ENCODE measurements around the gene OVCA2. TPM values are rescaled to one million over a fixed set of nuclear protein-coding genes. Genes with fewer than 3 reads are reported as not detected.

The OVCA2 gene
- total and polyA plus RNA-seq, 3 experiments from 2014 or later, result 54.2 to 60.0 (median 56.2) TPM

GRCh38 chr17:2030779-2031163, 11.1 kb upstream of the OVCA2 start:
- H3K4me3 Mint-ChIP-seq, result peak overlapping the region; percentile 90 to 98 (median 96)
- no peaks in the 10 kb centered on the region for H3K36me3 ChIP-seq (ENCODE audit: insufficient read depth, low read length)
- H3K27me3 Mint-ChIP-seq, result peaks cover 11 to 17% of the 10 kb centered on the region in 2 donors
- peak in 2 of 5 donors; percentile 31 to 73 for DNase-seq
- CTCF ChIA-PET, result interaction anchor here (1.3 to 1.5 kb wide), 3 partner anchors 10 to 127 kb away, joined by 3 to 7 read pairs (median 4); partner anchors contain the start of gene HIC1
- H3K36me3 Mint-ChIP-seq, result peaks cover 0 to 28% (median 2%) of the 10 kb centered on the region in 3 donors
- H3K9me3 Mint-ChIP-seq, result no peaks in the 10 kb centered on the region
- H3K27ac ChIP-seq (ENCODE audit: low read depth, low read length), result peak overlapping the region; percentile 82
- POLR2A ChIA-PET, result interaction anchor here (0.6 to 1.1 kb wide), 3 partner anchors 10 to 163 kb away, joined by 3 to 4 read pairs (median 3); partner anchors contain the start of gene OVCA2
- H3K9me3 ChIP-seq (ENCODE audit: low read length), result no peaks in the 10 kb centered on the region
- peaks cover 5% of the 10 kb centered on the region for H3K27me3 ChIP-seq (ENCODE audit: insufficient read depth, low read length, poor library complexity, severe bottlenecking)
- peak overlapping the region; percentile 99 for H3K4me3 ChIP-seq (ENCODE audit: low read length)
- H3K27ac Mint-ChIP-seq, result peak overlapping the region; percentile 83 to 96 (median 86)
- H3K4me1 Mint-ChIP-seq, result peaks cover 25 to 39% (median 33%) of the 10 kb centered on the region in 3 donors
- H3K4me1 ChIP-seq (ENCODE audit: insufficient read depth, low read length), result peaks cover 32% of the 10 kb centered on the region

DNA sequence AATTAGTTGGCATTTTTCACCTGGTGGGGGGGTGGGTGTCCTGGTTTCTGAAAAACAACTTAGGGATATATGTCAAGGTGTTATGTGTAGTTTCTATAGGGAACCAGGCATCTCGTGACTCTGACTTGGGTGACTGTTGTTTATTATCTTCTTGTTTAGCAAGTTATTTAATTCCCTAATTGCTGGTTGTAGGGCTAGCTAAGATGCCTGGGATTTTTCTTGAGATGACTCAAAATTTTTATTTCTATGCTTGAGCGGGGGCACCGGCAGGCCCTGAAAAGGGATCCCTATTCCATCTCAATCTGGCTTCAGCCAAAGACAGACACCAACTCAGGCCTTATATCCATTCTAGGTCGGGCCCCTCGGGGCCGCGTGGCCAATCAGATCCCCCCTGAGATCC, 8.7 kb upstream of the OVCA2 start:
- Mint-ChIP-seq H3K36me3 (peaks cover 0 to 51% (median 4%) of the 10 kb centered on the region in 3 donors), H3K27me3 (peaks cover 0 to 4% of the 10 kb centered on the region in 2 donors), H3K4me1 (peaks cover 20 to 33% (median 27%) of the 10 kb centered on the region in 3 donors), H3K9me3 (no peaks in the 10 kb centered on the region), H3K4me3 (peak overlapping the region in 2 of 7 donors; percentile 19 to 87), H3K27ac (no peak overlapping the region)
- no peak for DNase-seq
- no peaks in the 10 kb centered on the region for H3K27me3 ChIP-seq (ENCODE audit: insufficient read depth, low read length, poor library complexity, severe bottlenecking)
- ChIA-PET CTCF (interaction anchor here (0.8 kb wide), 1 partner anchor 312 kb away, joined by 4 read pairs; no protein-coding TSS in a partner anchor), POLR2A (interaction anchor here (0.7 kb wide), 1 partner anchor 182 kb away, joined by 3 read pairs; no protein-coding TSS in a partner anchor)
- peaks cover 27% of the 10 kb centered on the region for H3K4me1 ChIP-seq (ENCODE audit: insufficient read depth, low read length)
- no peak overlapping the region for H3K4me3 ChIP-seq (ENCODE audit: low read length)
- H3K9me3 ChIP-seq (ENCODE audit: low read length), result no peaks in the 10 kb centered on the region
- peaks cover 15% of the 10 kb centered on the region for H3K36me3 ChIP-seq (ENCODE audit: insufficient read depth, low read length)
- H3K27ac ChIP-seq (ENCODE audit: low read depth, low read length), result no peak overlapping the region

DNA sequence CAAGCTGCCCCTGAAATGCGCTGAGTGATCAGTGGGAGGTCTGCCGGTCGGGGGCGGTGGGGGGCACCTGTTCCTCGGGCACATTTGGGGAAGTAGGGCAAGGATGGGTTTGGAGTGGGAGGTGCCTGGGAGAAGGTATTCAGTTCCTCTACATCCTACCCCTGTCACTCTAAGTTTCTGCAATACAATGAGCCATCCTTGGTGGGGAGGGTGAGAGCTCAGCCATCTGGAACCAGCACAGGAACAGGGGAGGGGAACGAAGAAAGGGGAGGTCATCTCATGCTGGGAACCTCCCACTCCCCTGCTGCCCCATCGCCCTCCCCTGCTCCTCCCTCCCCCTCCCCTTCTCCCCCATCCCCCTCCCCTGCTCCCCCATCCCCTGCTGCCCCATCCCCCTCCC, 7.7 kb upstream of the OVCA2 start:
- ChIA-PET POLR2A (no interaction called here), CTCF (no interaction called here)
- H3K4me3 Mint-ChIP-seq, result no peak overlapping the region
- peaks cover 15% of the 10 kb centered on the region for H3K36me3 ChIP-seq (ENCODE audit: insufficient read depth, low read length)
- no peak overlapping the region for H3K27ac Mint-ChIP-seq
- peaks cover 20 to 33% (median 27%) of the 10 kb centered on the region in 3 donors for H3K4me1 Mint-ChIP-seq
- H3K9me3 ChIP-seq (ENCODE audit: low read length), result no peaks in the 10 kb centered on the region
- no peaks in the 10 kb centered on the region for H3K9me3 Mint-ChIP-seq
- H3K4me1 ChIP-seq (ENCODE audit: insufficient read depth, low read length), result peaks cover 27% of the 10 kb centered on the region
- no peak overlapping the region for H3K27ac ChIP-seq (ENCODE audit: low read depth, low read length)
- no peaks in the 10 kb centered on the region for H3K27me3 Mint-ChIP-seq
- H3K36me3 Mint-ChIP-seq, result peaks cover 0 to 57% (median 4%) of the 10 kb centered on the region in 3 donors
- no peak for DNase-seq
- no peak overlapping the region for H3K4me3 ChIP-seq (ENCODE audit: low read length)
- no peaks in the 10 kb centered on the region for H3K27me3 ChIP-seq (ENCODE audit: insufficient read depth, low read length, poor library complexity, severe bottlenecking)

GRCh38 chr17:2034806-2035540, 6.8 kb upstream of the OVCA2 start:
- POLR2A ChIA-PET, result no interaction called here
- CTCF ChIA-PET, result no interaction called here

DNA sequence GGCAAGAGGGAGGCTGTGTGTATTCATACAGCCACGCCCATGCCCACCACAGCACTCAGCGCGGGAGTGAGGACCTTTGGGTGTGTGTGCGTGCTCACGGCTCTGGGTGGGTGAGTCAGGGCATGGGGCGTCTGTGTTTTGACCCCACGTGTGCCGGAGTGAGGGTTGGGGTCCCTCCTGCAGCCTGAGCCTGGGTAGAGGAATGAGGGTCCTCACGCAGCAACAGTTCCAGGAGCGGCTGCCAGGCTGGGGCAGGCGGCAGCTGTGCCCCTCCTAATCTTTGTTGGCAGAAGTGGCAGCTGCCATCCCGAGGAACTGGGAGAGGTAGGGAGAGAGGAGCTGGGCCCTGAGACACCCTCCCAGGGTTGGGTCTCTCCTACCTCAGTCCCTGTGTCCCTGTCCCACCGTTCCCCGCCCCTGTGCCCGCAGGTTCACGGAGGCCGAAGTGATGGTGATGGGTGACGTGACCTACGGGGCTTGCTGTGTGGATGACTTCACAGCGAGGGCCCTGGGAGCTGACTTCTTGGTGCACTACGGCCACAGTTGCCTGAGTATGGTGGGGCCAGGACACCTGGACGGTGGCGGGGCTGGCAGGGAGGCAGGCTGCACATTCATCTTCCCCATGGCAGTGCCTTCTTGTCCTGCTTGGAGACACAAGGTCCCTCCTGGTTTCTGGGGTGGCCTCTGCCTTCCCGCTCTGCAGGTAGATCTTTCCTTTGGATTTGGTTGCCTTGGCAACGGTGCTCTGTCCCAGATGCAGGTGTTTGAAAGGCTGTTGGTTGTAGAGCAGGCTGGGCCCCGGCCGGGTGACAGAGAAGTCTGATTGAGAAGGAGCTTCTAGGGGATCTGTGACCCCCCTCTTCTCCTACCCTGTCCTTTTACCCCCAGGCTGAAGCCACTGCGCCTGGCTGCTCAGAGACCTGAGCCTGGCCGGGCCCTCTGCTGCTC, 6.0 kb upstream of the OVCA2 start:
- H3K27me3 Mint-ChIP-seq, result peaks cover 0 to 4% of the 10 kb centered on the region in 2 donors
- H3K9me3 Mint-ChIP-seq, result no peaks in the 10 kb centered on the region
- Histone ChIP-seq H3K27me3 (ENCODE audit: insufficient read depth, low read length, poor library complexity, severe bottlenecking) (no peaks in the 10 kb centered on the region), H3K27ac (ENCODE audit: low read depth, low read length) (no peak overlapping the region), H3K9me3 (ENCODE audit: low read length) (no peaks in the 10 kb centered on the region), H3K4me3 (ENCODE audit: low read length) (no peak overlapping the region), H3K4me1 (ENCODE audit: insufficient read depth, low read length) (peaks cover 17% of the 10 kb centered on the region), H3K36me3 (ENCODE audit: insufficient read depth, low read length) (peaks cover 15% of the 10 kb centered on the region)
- no peak for DNase-seq
- peaks cover 0 to 59% (median 6%) of the 10 kb centered on the region in 3 donors for H3K36me3 Mint-ChIP-seq
- ChIA-PET CTCF (interaction anchor here (0.6 kb wide), 1 partner anchor 466 kb away, joined by 3 read pairs; no protein-coding TSS in a partner anchor), POLR2A (no interaction called here)
- no peak overlapping the region for H3K27ac Mint-ChIP-seq
- H3K4me1 Mint-ChIP-seq, result peaks cover 17 to 25% (median 19%) of the 10 kb centered on the region in 3 donors
- peak overlapping the region in 1 of 7 donors; percentile 54 for H3K4me3 Mint-ChIP-seq

More at GRCh38 chr17:2034806-2035540, 6.8 kb upstream of the OVCA2 start:
- Histone ChIP-seq H3K4me3 (ENCODE audit: low read length) (no peak overlapping the region), H3K4me1 (ENCODE audit: insufficient read depth, low read length) (peaks cover 22% of the 10 kb centered on the region), H3K9me3 (ENCODE audit: low read length) (no peaks in the 10 kb centered on the region), H3K27ac (ENCODE audit: low read depth, low read length) (no peak overlapping the region), H3K36me3 (ENCODE audit: insufficient read depth, low read length) (peaks cover 15% of the 10 kb centered on the region), H3K27me3 (ENCODE audit: insufficient read depth, low read length, poor library complexity, severe bottlenecking) (no peaks in the 10 kb centered on the region)
- no peak overlapping the region for H3K27ac Mint-ChIP-seq
- H3K4me1 Mint-ChIP-seq, result peaks cover 20 to 29% (median 27%) of the 10 kb centered on the region in 3 donors
- peaks cover 0 to 61% (median 6%) of the 10 kb centered on the region in 3 donors for H3K36me3 Mint-ChIP-seq
- no peaks in the 10 kb centered on the region for H3K9me3 Mint-ChIP-seq
- no peak overlapping the region for H3K4me3 Mint-ChIP-seq
- DNase-seq, result no peak
- no peaks in the 10 kb centered on the region for H3K27me3 Mint-ChIP-seq

DNA sequence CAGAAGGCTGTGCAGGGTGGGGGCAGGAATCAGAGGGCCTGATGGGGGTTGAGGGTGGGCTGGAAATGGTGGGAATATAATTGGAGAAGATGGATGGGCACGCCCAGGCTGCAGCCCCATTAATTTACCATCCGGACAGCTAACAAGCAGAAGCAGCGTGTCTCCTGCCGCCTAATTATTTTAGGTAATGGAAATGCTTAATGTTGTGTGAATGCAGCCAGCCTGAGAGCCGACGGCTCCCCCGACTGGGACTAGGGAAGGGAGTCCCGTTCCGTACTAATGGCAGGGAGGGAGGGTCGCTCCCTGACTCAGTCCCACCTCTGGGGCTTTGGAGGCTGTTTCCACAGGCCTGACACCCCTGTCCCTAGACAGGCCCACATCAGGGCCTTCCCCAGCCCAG, 4.7 kb upstream of the OVCA2 start:
- Mint-ChIP-seq H3K36me3 (peaks cover 0 to 59% (median 6%) of the 10 kb centered on the region in 3 donors), H3K4me3 (no peak overlapping the region), H3K27me3 (peaks cover 0 to 4% of the 10 kb centered on the region in 2 donors), H3K9me3 (no peaks in the 10 kb centered on the region), H3K27ac (no peak overlapping the region), H3K4me1 (peaks cover 12 to 24% (median 12%) of the 10 kb centered on the region in 3 donors)
- no peak overlapping the region for H3K27ac ChIP-seq (ENCODE audit: low read depth, low read length)
- CTCF ChIA-PET, result interaction anchor here (0.7 to 1.3 kb wide), 2 partner anchors 18 kb away, joined by 3 read pairs; partner anchors contain the start of gene HIC1
- no peaks in the 10 kb centered on the region for H3K27me3 ChIP-seq (ENCODE audit: insufficient read depth, low read length, poor library complexity, severe bottlenecking)
- POLR2A ChIA-PET, result no interaction called here
- peaks cover 9% of the 10 kb centered on the region for H3K4me1 ChIP-seq (ENCODE audit: insufficient read depth, low read length)
- no peak for DNase-seq
- H3K9me3 ChIP-seq (ENCODE audit: low read length), result no peaks in the 10 kb centered on the region
- no peak overlapping the region for H3K4me3 ChIP-seq (ENCODE audit: low read length)
- H3K36me3 ChIP-seq (ENCODE audit: insufficient read depth, low read length), result peaks cover 15% of the 10 kb centered on the region

DNA sequence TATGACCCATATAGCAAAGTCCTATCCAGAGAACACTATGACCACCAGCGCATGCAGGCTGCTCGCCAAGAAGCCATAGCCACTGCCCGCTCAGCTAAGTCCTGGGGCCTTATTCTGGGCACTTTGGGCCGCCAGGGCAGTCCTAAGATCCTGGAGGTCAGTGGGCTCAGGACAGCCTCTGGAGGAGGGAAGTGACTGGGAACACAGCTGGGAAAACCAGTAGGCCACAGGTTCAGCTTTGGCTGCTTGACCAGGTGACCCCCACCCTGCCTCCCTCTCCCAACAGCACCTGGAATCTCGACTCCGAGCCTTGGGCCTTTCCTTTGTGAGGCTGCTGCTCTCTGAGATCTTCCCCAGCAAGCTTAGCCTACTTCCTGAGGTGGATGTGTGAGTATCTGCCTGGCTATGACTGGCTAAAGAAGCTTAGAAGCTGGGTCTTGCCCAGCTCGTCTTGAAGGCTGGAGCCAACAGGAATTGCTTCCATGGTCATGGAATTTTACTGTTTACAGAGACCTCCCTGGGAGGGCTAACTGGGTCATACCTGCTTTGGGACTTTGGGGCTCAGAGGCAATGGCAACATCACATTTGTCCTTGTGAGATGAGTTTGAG, 1.5 kb upstream of the OVCA2 start:
- peaks cover 0 to 63% (median 9%) of the 10 kb centered on the region in 3 donors for H3K36me3 Mint-ChIP-seq
- Histone ChIP-seq H3K9me3 (ENCODE audit: low read length) (no peaks in the 10 kb centered on the region), H3K27me3 (ENCODE audit: insufficient read depth, low read length, poor library complexity, severe bottlenecking) (no peaks in the 10 kb centered on the region), H3K4me1 (ENCODE audit: insufficient read depth, low read length) (peaks cover 20% of the 10 kb centered on the region), H3K4me3 (ENCODE audit: low read length) (no peak overlapping the region), H3K36me3 (ENCODE audit: insufficient read depth, low read length) (peaks cover 24% of the 10 kb centered on the region), H3K27ac (ENCODE audit: low read depth, low read length) (no peak overlapping the region)
- H3K27me3 Mint-ChIP-seq, result peaks cover 0 to 4% of the 10 kb centered on the region in 2 donors
- CTCF ChIA-PET, result interaction anchor here (1.3 to 1.8 kb wide), 3 partner anchors 9 to 14 kb away, joined by 4 to 7 read pairs (median 7); partner anchors contain the start of gene HIC1
- peak overlapping the region in 7 of 8 donors; percentile 71 to 98 (median 85) for H3K27ac Mint-ChIP-seq
- no peak for DNase-seq
- no peaks in the 10 kb centered on the region for H3K9me3 Mint-ChIP-seq
- POLR2A ChIA-PET, result interaction anchor here (1.1 kb wide), 1 partner anchor 10 kb away, joined by 3 read pairs; the partner anchor contains the start of gene DPH1
- peaks cover 11 to 27% (median 15%) of the 10 kb centered on the region in 3 donors for H3K4me1 Mint-ChIP-seq
- peak overlapping the region in 6 of 7 donors; percentile 67 to 89 (median 78) for H3K4me3 Mint-ChIP-seq
